K562 (cell line): ENCODE results near the gene EVC.

Source experiments
- ZNF431 ChIP-seq: sonication (generic); formaldehyde crosslinking; IDR thresholded peaks from 2 replicates; pipeline ENCODE4 v1.8.0; 2022; ENCODE audit warnings: mild to moderate bottlenecking, missing genetic modification reagents
- TF ChIP-seq, protein P1 (sequence below): fragments of 150-350 bp; conservative IDR thresholded peaks from 2 replicates; pipeline ENCODE4 v1.6.1; 2014; ENCODE audit warnings: low read length

DNA sequence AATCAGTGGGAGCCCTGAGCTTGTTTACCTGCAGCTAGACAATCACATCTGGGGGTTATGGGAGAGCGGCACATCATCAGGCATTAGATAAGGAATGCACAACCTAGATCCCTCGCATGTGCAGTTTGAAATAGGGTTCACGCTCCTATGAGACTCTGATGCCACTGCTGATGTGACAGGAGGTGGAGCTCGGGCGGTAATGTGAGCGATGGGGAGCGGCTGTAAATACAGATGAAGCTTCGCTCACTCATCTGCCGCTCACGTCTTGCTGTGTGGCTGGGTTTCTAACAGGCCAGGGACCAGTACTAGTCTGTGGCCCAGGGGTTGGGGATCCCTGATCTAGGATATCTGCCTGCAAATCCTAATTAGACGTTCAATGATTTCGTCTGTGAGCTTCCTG is 91.6 kb downstream of the EVC start:
- no peak for TF ChIP-seq ZNF431 (CRISPR knock-in tag)
- TF ChIP-seq, protein P1, sequence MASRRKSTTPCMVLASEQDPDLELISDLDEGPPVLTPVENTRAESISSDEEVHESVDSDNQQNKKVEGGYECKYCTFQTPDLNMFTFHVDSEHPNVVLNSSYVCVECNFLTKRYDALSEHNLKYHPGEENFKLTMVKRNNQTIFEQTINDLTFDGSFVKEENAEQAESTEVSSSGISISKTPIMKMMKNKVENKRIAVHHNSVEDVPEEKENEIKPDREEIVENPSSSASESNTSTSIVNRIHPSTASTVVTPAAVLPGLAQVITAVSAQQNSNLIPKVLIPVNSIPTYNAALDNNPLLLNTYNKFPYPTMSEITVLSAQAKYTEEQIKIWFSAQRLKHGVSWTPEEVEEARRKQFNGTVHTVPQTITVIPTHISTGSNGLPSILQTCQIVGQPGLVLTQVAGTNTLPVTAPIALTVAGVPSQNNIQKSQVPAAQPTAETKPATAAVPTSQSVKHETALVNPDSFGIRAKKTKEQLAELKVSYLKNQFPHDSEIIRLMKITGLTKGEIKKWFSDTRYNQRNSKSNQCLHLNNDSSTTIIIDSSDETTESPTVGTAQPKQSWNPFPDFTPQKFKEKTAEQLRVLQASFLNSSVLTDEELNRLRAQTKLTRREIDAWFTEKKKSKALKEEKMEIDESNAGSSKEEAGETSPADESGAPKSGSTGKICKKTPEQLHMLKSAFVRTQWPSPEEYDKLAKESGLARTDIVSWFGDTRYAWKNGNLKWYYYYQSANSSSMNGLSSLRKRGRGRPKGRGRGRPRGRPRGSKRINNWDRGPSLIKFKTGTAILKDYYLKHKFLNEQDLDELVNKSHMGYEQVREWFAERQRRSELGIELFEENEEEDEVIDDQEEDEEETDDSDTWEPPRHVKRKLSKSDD = no peak
